Right lobe of liver (tissue), 4 donors: ENCODE measurements around the gene LDLRAD3.

ENCODE experiments used
- POLR2A ChIP-seq: fragments of 450-650 bp; IDR thresholded peaks from one replicate; pipeline ENCODE4 v1.6.1; 2017; ENCODE audit warnings: antibody characterized with exemption, mild to moderate bottlenecking
- TF ChIP-seq, protein P1 (sequence below), 4 donors: fragments of 200-600 bp in 3 of 4; fragments of 450-650 bp in 1 of 4; IDR thresholded peaks; one replicate each; pipeline versions ENCODE4 v1.5.1 to v1.8.0; 2016 to 2022; ENCODE audit warnings: antibody characterized with exemption in 4 of 4, mild to moderate bottlenecking in 2 of 4
- donor health status: DM: no; HTN: no; CAD: no.
- donor health status: DM: no; HTN: no; CAD: no.
- donor health status: DM: no; HTN: yes; CAD: no.

DNA sequence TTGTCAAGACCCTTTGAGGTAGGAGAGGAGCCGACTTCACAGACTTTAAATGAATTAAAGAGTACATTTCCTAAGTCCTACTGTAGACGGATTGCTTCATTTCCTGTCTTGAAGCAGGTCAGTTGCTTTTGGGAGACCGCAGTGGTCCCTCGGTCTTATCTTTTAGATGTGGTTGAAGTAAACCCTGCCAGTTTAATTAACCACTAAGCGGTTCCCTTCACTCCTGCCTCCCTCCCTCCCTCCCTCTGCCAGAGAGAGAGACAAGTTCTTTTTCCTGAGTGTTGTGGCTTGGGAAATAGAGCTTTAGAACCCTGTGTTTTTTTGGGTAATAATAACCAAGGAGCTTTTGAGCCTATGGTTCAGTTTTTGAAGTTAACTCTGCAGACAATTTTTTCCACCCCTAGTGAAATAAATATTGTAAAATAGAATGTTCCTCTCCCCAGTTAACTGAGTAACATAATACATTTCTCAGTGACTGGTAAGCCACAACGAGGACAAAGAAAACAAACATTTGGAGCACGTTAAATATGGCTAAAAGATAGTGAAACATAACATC is 147.5 kb downstream of the LDLRAD3 start:
- TF ChIP-seq, protein P1, sequence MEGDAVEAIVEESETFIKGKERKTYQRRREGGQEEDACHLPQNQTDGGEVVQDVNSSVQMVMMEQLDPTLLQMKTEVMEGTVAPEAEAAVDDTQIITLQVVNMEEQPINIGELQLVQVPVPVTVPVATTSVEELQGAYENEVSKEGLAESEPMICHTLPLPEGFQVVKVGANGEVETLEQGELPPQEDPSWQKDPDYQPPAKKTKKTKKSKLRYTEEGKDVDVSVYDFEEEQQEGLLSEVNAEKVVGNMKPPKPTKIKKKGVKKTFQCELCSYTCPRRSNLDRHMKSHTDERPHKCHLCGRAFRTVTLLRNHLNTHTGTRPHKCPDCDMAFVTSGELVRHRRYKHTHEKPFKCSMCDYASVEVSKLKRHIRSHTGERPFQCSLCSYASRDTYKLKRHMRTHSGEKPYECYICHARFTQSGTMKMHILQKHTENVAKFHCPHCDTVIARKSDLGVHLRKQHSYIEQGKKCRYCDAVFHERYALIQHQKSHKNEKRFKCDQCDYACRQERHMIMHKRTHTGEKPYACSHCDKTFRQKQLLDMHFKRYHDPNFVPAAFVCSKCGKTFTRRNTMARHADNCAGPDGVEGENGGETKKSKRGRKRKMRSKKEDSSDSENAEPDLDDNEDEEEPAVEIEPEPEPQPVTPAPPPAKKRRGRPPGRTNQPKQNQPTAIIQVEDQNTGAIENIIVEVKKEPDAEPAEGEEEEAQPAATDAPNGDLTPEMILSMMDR (IDR thresholded peaks at IDR 0.05), result no peak
- no peak for TF ChIP-seq POLR2A
